Measurements from ENCODE around the gene COPS6. TPM values are rescaled to one million over a fixed set of nuclear protein-coding genes. Genes with fewer than 3 reads are reported as not detected.

The COPS6 gene
- total RNA-seq, 1 donor from 2014 or later: 88.3 TPM

DNA sequence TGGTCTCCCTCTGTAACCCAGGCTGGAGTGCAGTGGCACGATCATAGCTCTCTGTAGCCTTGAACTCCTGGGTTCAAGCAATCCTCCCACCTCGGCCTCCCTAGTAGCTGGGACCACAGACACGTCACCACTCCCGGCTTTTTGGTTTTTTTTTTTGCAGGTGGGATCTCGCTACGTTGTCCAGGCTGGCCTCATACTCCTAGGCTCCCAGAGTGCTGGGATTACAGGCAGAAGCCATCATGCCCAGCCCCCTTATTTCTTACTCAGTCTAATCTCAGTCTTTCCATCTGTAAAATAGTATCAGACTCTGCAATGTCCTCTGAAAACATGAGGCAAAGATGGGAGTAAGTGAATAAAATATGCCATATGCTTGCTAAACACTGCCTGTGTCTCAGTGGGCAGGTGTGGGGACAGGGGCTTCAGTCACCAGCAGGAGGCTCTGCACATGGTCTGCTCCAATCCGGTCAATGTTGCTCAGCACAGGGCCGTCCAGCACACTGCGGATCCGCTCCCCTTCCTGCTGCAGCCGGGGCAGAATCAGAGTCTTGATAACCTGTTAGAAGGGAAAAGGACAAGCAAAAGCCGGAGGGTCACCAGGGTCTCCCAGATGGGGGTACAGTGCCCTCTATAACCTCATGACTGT lies 20.9 kb downstream of the COPS6 start:
- TF ChIP-seq, protein P1, sequence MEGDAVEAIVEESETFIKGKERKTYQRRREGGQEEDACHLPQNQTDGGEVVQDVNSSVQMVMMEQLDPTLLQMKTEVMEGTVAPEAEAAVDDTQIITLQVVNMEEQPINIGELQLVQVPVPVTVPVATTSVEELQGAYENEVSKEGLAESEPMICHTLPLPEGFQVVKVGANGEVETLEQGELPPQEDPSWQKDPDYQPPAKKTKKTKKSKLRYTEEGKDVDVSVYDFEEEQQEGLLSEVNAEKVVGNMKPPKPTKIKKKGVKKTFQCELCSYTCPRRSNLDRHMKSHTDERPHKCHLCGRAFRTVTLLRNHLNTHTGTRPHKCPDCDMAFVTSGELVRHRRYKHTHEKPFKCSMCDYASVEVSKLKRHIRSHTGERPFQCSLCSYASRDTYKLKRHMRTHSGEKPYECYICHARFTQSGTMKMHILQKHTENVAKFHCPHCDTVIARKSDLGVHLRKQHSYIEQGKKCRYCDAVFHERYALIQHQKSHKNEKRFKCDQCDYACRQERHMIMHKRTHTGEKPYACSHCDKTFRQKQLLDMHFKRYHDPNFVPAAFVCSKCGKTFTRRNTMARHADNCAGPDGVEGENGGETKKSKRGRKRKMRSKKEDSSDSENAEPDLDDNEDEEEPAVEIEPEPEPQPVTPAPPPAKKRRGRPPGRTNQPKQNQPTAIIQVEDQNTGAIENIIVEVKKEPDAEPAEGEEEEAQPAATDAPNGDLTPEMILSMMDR (IDR thresholded peaks at IDR 0.05): no peak
- intact Hi-C loops (cut with micrococcal nuclease): no loop called here
- Mint-ChIP-seq H3K27me3 (no peaks in the 10 kb centered on the region), H3K36me3 (ENCODE audit: low read depth) (peaks cover 85% of the 10 kb centered on the region), H3K4me3 (no peak overlapping the region), H3K4me1 (no peaks in the 10 kb centered on the region), H3K9me3 (no peaks in the 10 kb centered on the region), H3K27ac (no peak overlapping the region)
- POLR2A ChIA-PET: no interaction called here
- DNase-seq (no peak), ATAC-seq (ENCODE audit: low read depth) (no peak)
- CTCF ChIA-PET: no interaction called here

DNA sequence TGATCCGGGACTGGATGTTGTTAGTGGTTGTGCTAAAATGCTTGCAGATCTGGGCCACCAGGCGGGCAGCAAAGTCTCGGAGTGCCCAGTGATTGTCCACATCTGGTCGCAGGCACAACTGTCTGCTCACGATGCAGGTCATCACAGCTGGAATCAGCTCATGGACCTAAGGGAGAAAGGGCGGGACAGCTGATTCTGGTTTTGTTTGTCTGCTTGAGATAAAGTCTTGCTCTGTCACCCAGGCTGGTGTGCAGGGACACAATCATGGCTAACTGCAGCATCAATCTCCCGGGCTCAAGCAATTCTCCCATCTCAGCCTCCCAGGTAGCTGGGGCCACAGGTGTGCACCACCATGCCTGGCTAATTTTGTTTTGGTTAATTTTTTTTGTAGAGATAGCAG lies 22.4 kb downstream of the COPS6 start:
- POLR2A ChIA-PET: interaction anchor here (3.1 kb wide), 1 partner anchor 10 kb away, joined by 13 read pairs; the partner anchor contains the start of genes AP4M1 and MCM7
- no peak overlapping the region for H3K4me3 Mint-ChIP-seq

DNA sequence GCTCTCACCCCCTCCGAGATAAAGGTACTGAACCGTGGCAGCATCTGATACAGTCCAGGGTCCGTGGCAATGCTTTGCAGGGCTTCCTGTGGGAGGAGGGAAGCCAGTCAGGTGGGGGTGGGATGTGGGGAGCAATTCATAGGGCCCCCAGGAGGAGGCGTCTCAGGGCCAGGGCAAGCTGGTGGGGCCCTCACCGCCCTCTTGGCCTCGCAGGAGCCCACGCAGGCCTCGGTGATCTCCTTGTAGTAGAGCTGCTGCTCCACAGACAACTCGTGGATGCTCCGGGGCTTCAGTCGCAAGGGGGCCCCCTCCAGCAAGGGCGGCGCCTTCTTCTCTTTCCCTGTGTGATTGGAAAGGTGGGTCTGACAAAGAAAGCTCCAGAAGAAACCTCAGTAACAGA lies 23.1 kb downstream of the COPS6 start:
- ATAC-seq (ENCODE audit: low read depth) (no peak), DNase-seq (no peak)
- H3K36me3 Mint-ChIP-seq (ENCODE audit: low read depth): peaks cover 67% of the 10 kb centered on the region
- TF ChIP-seq, protein P1 (IDR thresholded peaks at IDR 0.05): no peak
- peaks cover 3% of the 10 kb centered on the region for H3K4me1 Mint-ChIP-seq
- ChIA-PET POLR2A (interaction anchor here (3.1 kb wide), 1 partner anchor 11 kb away, joined by 13 read pairs; the partner anchor contains the start of genes AP4M1 and MCM7), CTCF (no interaction called here)
- no peaks in the 10 kb centered on the region for H3K9me3 Mint-ChIP-seq
- H3K4me3 Mint-ChIP-seq: no peak overlapping the region
- H3K27ac Mint-ChIP-seq: no peak overlapping the region
- no peaks in the 10 kb centered on the region for H3K27me3 Mint-ChIP-seq
- intact Hi-C loops (cut with micrococcal nuclease): no loop called here

More for the DNA sequence above, 22.4 kb downstream of the COPS6 start:
- no peaks in the 10 kb centered on the region for H3K9me3 Mint-ChIP-seq
- DNase-seq (no peak), ATAC-seq (ENCODE audit: low read depth) (no peak)
- intact Hi-C loops (cut with micrococcal nuclease): no loop called here
- H3K27ac Mint-ChIP-seq: no peak overlapping the region
- CTCF ChIA-PET: no interaction called here
- TF ChIP-seq, protein P1 (IDR thresholded peaks at IDR 0.05): no peak
- H3K4me1 Mint-ChIP-seq: no peaks in the 10 kb centered on the region
- H3K36me3 Mint-ChIP-seq (ENCODE audit: low read depth): peaks cover 71% of the 10 kb centered on the region
- no peaks in the 10 kb centered on the region for H3K27me3 Mint-ChIP-seq

DNA sequence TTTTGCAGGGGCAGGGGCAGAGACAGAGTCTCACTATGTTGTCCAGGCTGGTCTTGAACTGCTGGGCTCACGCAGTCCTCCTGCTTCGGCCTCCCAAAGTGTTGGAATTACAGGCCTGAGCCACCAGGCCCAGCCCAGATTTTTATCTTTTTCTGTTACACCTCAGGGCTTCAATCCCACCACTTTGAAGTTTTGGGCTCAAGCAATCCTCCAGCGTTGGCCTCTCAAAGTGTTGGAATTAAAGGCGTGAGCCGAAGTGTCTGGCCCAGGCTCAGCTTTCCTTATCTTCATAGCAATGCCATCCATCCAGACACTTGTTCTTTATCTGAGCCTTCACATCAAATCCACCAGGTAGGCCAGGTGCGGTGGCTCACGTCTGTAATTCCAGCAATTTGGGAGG lies 26.3 kb downstream of the COPS6 start:
- H3K4me3 Mint-ChIP-seq: no peak overlapping the region
- peaks cover 19% of the 10 kb centered on the region for H3K4me1 Mint-ChIP-seq
- DNase-seq (no peak), ATAC-seq (ENCODE audit: low read depth) (no peak)
- no peak overlapping the region for H3K27ac Mint-ChIP-seq
- ChIA-PET POLR2A (interaction anchor here (0.7 kb wide), 1 partner anchor 267 kb away, joined by 3 read pairs; no protein-coding TSS in a partner anchor), CTCF (interaction anchor here (1.6 kb wide), 1 partner anchor 11 kb away, joined by 3 read pairs; the partner anchor contains the start of gene MBLAC1)
- intact Hi-C loops (cut with micrococcal nuclease): no loop called here
- no peaks in the 10 kb centered on the region for H3K27me3 Mint-ChIP-seq
- no peaks in the 10 kb centered on the region for H3K9me3 Mint-ChIP-seq
- TF ChIP-seq, protein P1 (IDR thresholded peaks at IDR 0.05): no peak
- peaks cover 48% of the 10 kb centered on the region for H3K36me3 Mint-ChIP-seq (ENCODE audit: low read depth)

DNA sequence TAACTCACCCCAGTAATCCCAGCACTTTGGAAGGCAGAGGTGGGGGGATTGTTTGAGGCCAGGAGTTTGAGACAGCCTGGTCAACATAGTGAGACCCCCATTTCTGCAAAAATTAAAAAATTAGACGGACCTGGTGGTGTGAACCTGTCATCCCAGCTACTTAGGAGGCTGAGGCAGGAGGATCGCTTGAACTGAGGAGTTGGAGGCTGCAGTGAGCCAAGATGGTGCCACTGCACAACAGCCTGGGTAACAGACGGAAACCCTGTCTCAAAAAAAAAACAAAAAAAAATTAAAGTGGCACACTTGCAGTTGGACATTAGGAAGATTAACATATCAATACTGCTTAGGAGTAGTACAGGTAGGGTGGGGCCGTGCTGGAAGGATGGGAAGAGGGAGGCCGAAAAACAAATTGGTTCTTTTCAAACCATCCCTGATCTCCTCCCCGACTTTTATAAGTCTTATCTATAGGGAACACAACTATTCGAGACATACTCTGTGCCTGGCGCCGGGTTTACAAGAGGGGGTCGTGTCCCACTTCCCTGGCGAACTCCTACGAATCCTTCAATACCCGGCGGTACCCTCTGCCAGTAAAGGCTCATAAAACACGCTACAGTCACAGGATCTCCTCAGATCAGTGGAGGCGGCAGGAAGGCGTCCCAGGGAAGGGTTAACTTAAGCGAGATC lies 29.8 kb downstream of the COPS6 start:
- Mint-ChIP-seq H3K36me3 (ENCODE audit: low read depth) (peaks cover 16% of the 10 kb centered on the region), H3K4me3 (peak overlapping the region; percentile 98), H3K27ac (peak overlapping the region; percentile 99), H3K4me1 (peaks cover 29% of the 10 kb centered on the region), H3K27me3 (no peaks in the 10 kb centered on the region), H3K9me3 (no peaks in the 10 kb centered on the region)
- DNase-seq: no peak
- CTCF ChIA-PET: no interaction called here
- intact Hi-C loops (cut with micrococcal nuclease): loop anchor here (1.0 to 2.0 kb wide), 4 partner anchors 9 to 200 kb away; partner anchors contain the start of genes AP4M1, MCM7 and TRIM4
- ATAC-seq (ENCODE audit: low read depth): no peak
- POLR2A ChIA-PET: no interaction called here
- TF ChIP-seq, protein P1 (IDR thresholded peaks at IDR 0.05): no peak

Data from activated B cell treated with CpG ODN at 0.5 μM for 24 hours (primary cell).